GM21381 (cell line): ENCODE data around the gene NCOA1.
"Not testable (repeated sequence)": the region's sequence is repeated elsewhere in the genome, so short reads cannot be mapped to it uniquely, and the experiment has no call there.

ENCODE experiments used
- ATAC-seq: cut with Tn5 transposase; IDR thresholded peaks from one replicate; pipeline ENCODE4 v1.9.1; 2021; ENCODE audit warnings: mild to moderate bottlenecking, moderate library complexity; ENCODE audit not compliant: unreplicated experiment

The NCOA1 gene

GRCh38 chr2:24473626-24474025 lies 17.4 kb upstream of the NCOA1 start:
- no peak for ATAC-seq

GRCh38 chr2:24474053-24474452 lies 17.0 kb upstream of the NCOA1 start:
- ATAC-seq: no peak

GRCh38 chr2:24477229-24477628 lies 13.8 kb upstream of the NCOA1 start:
- no peak for ATAC-seq

- ATAC-seq: no peak
Observed at GRCh38 chr2:24478243-24478642, 12.8 kb upstream of the NCOA1 start.

GRCh38 chr2:24480245-24480644 lies 10.8 kb upstream of the NCOA1 start:
- no peak for ATAC-seq

- no peak for ATAC-seq
Observed at GRCh38 chr2:24482251-24482971, 8.6 kb upstream of the NCOA1 start.

- no peak for ATAC-seq
Observed at GRCh38 chr2:24482972-24483300, 8.1 kb upstream of the NCOA1 start.

GRCh38 chr2:24484677-24485076 lies 6.4 kb upstream of the NCOA1 start:
- not testable (repeated sequence) for ATAC-seq

- ATAC-seq: no peak
Observed at GRCh38 chr2:24485197-24485596, 5.9 kb upstream of the NCOA1 start.

GRCh38 chr2:24486636-24487205 lies 4.3 kb upstream of the NCOA1 start:
- ATAC-seq: no peak

- no peak for ATAC-seq
Observed at GRCh38 chr2:24489465-24490180, 1.4 kb upstream of the NCOA1 start.

GRCh38 chr2:24490181-24490689 lies 819 bp upstream of the NCOA1 start:
- no peak for ATAC-seq

- peak; percentile 37 for ATAC-seq
Observed at GRCh38 chr2:24491542-24492420, 727 bp downstream of the NCOA1 start.

GRCh38 chr2:24492421-24493279 lies 1.6 kb downstream of the NCOA1 start:
- no peak for ATAC-seq

GRCh38 chr2:24493713-24494112 lies 2.7 kb downstream of the NCOA1 start:
- ATAC-seq: no peak

GRCh38 chr2:24494410-24494809 lies 3.4 kb downstream of the NCOA1 start:
- ATAC-seq: no peak

GRCh38 chr2:24495451-24495850 lies 4.4 kb downstream of the NCOA1 start:
- no peak for ATAC-seq

GRCh38 chr2:24496959-24497358 lies 5.9 kb downstream of the NCOA1 start:
- ATAC-seq: no peak

GRCh38 chr2:24497685-24498084 lies 6.6 kb downstream of the NCOA1 start:
- no peak for ATAC-seq

GRCh38 chr2:24498121-24498520 lies 7.1 kb downstream of the NCOA1 start:
- no peak for ATAC-seq
